SK-N-SH treated with all-trans-retinoic acid at 6 μM for 48 hours (cell line): ENCODE measurements around the gene SKA3.

Experiments
- ATAC-seq: fragments of 200-7000 bp; cut with Tn5 transposase; 3 replicates; pipeline ENCODE4 v1.9.1; 2020; ENCODE audit warnings: mild to moderate bottlenecking, moderate library complexity
- ARNTL ChIP-seq: fragments of 450-650 bp; formaldehyde crosslinking; IDR thresholded peaks from 2 replicates; pipeline ENCODE4 v1.5.0; 2020; ENCODE audit warnings: low read depth, mild to moderate bottlenecking, moderate library complexity, borderline replicate concordance
- CSDC2 ChIP-seq: fragments of 250-450 bp; sonication (Bioruptor Pico); IDR thresholded peaks from 2 replicates; pipeline ENCODE4 v1.5.0; 2020; ENCODE audit warnings: mild to moderate bottlenecking, moderate library complexity
- GLIS3 ChIP-seq: fragments of 250-450 bp; sonication (Bioruptor Pico); IDR thresholded peaks from 2 replicates; pipeline ENCODE4 v1.5.0; 2020; ENCODE audit warnings: mild to moderate bottlenecking, moderate library complexity
- OSR1 ChIP-seq: fragments of 250-450 bp; sonication (Bioruptor Pico); IDR thresholded peaks from 2 replicates; pipeline ENCODE4 v1.8.0; 2022; ENCODE audit warnings: moderate library complexity, mild to moderate bottlenecking, inconsistent platforms
- PPARA ChIP-seq: fragments of 250-450 bp; sonication (Bioruptor Pico); IDR thresholded peaks from 2 replicates; pipeline ENCODE4 v1.5.0; 2020; ENCODE audit warnings: mild to moderate bottlenecking, borderline replicate concordance
- RARB ChIP-seq: fragments of 250-450 bp; sonication (Bioruptor Pico); IDR thresholded peaks from 2 replicates; pipeline ENCODE4 v1.8.0; 2021; ENCODE audit warnings: mild to moderate bottlenecking, moderate library complexity
- TCF4 ChIP-seq: fragments of 250-450 bp; sonication (Bioruptor Pico); IDR thresholded peaks from 2 replicates; pipeline ENCODE4 v1.8.0; 2021; ENCODE audit warnings: mild to moderate bottlenecking, moderate library complexity, borderline replicate concordance
- TOX ChIP-seq: fragments of 250-450 bp; sonication (Bioruptor Pico); IDR thresholded peaks from 2 replicates; pipeline ENCODE4 v1.8.0; 2021; ENCODE audit warnings: mild to moderate bottlenecking, moderate library complexity, borderline replicate concordance
- ZC3H10 ChIP-seq: fragments of 250-450 bp; sonication (Bioruptor Pico); IDR thresholded peaks from 2 replicates; pipeline ENCODE4 v1.5.1; 2021; ENCODE audit warnings: mild to moderate bottlenecking, moderate library complexity
- ZFP3 ChIP-seq: fragments of 250-450 bp; sonication (Bioruptor Pico); IDR thresholded peaks from 2 replicates; pipeline ENCODE4 v1.5.0; 2020; ENCODE audit warnings: mild to moderate bottlenecking, moderate library complexity
- ZFP30 ChIP-seq: fragments of 450-650 bp; formaldehyde crosslinking; IDR thresholded peaks from 2 replicates; pipeline ENCODE4 v1.5.0; 2022; ENCODE audit warnings: mild to moderate bottlenecking, moderate library complexity
- ZNF565 ChIP-seq: fragments of 450-650 bp; formaldehyde crosslinking; conservative IDR thresholded peaks from 2 replicates; pipeline ENCODE4 v1.5.0; 2020; ENCODE audit warnings: low read depth, mild to moderate bottlenecking, moderate library complexity
- ZNF70 ChIP-seq: fragments of 450-650 bp; formaldehyde crosslinking; IDR thresholded peaks from 2 replicates; pipeline ENCODE4 v1.5.0; 2020; ENCODE audit warnings: mild to moderate bottlenecking, moderate library complexity
- ZNF8 ChIP-seq: fragments of 450-650 bp; formaldehyde crosslinking; IDR thresholded peaks from 2 replicates; pipeline ENCODE4 v1.5.0; 2020; ENCODE audit warnings: mild to moderate bottlenecking, moderate library complexity
- TF ChIP-seq, protein P1 (sequence below): fragments of 250-450 bp; sonication (Bioruptor Pico); IDR thresholded peaks from 2 replicates; pipeline ENCODE4 v1.5.1; 2020; ENCODE audit warnings: low read depth, mild to moderate bottlenecking, moderate library complexity
- TF ChIP-seq, protein P2 (sequence below): fragments of 250-450 bp; sonication (Bioruptor Pico); IDR thresholded peaks from 2 replicates; pipeline ENCODE4 v1.8.0; 2020; ENCODE audit warnings: mild to moderate bottlenecking, moderate library complexity, borderline replicate concordance
- TF ChIP-seq, protein P3 (sequence below): fragments of 250-450 bp; sonication (Bioruptor Pico); IDR thresholded peaks from 2 replicates; pipeline ENCODE4 v1.8.0; 2021; ENCODE audit warnings: low read depth, mild to moderate bottlenecking, moderate library complexity, borderline replicate concordance
- TF ChIP-seq, protein P4 (sequence below): fragments of 250-450 bp; sonication (Bioruptor Pico); IDR thresholded peaks from 2 replicates; pipeline ENCODE4 v1.5.0; 2020; ENCODE audit warnings: mild to moderate bottlenecking, moderate library complexity
- TF ChIP-seq, protein P5 (sequence below): fragments of 250-450 bp; sonication (Bioruptor Pico); IDR thresholded peaks from 2 replicates; pipeline ENCODE4 v1.5.1; 2021; ENCODE audit warnings: mild to moderate bottlenecking, moderate library complexity

SKA3 gene

DNA sequence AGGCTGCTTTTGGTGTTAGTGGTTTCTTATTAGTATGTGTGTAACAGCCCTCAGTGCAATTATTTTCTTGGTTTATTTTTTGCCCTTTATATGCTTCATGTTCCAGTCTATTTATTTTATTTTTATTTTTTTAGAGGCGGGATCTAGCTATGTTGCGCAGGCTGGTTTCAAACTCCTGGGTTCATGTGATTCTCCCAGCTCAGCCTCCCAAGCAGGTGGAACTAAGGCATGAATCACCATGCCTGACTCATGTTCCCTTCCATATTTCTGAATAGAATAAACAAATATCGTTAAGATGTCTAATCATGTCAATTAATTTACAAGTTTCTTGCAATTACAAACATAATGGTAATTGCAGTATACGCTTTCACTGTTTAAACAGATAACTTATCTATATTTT is 11.7 kb downstream of the SKA3 start:
- no peak for ATAC-seq
- no peak for TF ChIP-seq RARB (CRISPR knock-in tag)
- no peak for TF ChIP-seq PPARA (CRISPR knock-in tag)
- TF ChIP-seq, all 23 proteins: peak for 0

DNA sequence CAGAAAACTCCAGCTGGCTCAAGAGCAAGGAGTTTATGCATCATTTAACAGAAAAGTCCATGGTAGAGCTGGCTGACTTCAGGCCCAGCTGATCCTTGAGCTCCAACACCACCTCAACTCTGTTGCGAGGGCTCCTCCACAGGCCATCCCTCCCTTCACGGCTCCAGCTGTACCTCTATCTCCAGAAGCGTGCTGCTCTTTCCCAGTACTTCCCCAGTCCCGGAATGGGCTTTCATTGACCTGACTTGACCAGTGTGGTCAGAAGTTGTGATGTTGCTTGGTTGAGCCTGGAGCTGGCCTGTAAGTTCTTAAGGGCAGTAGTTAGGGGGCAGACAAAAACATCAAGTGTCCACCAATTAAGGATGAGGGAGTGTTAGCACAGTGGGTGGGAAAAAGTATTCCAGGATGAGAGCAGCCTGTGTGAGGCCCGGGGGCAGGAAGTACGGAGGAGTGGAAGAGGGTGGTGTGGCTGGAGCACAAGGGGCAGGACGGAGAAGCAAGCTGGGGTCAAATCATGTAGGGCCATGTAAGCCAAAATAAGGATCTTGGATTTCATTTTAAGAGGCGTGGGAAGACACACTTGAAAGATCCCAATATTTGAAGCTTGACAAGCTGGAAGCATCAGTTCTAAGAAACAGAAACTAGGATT is 24.0 kb downstream of the SKA3 start:
- TF ChIP-seq ZFP30 (CRISPR knock-in tag): no peak
- TF ChIP-seq, protein P1, sequence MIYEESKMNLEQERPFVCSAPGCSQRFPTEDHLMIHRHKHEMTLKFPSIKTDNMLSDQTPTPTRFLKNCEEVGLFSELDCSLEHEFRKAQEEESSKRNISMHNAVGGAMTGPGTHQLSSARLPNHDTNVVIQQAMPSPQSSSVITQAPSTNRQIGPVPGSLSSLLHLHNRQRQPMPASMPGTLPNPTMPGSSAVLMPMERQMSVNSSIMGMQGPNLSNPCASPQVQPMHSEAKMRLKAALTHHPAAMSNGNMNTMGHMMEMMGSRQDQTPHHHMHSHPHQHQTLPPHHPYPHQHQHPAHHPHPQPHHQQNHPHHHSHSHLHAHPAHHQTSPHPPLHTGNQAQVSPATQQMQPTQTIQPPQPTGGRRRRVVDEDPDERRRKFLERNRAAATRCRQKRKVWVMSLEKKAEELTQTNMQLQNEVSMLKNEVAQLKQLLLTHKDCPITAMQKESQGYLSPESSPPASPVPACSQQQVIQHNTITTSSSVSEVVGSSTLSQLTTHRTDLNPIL (CRISPR knock-in tag): no peak
- TF ChIP-seq, protein P2, sequence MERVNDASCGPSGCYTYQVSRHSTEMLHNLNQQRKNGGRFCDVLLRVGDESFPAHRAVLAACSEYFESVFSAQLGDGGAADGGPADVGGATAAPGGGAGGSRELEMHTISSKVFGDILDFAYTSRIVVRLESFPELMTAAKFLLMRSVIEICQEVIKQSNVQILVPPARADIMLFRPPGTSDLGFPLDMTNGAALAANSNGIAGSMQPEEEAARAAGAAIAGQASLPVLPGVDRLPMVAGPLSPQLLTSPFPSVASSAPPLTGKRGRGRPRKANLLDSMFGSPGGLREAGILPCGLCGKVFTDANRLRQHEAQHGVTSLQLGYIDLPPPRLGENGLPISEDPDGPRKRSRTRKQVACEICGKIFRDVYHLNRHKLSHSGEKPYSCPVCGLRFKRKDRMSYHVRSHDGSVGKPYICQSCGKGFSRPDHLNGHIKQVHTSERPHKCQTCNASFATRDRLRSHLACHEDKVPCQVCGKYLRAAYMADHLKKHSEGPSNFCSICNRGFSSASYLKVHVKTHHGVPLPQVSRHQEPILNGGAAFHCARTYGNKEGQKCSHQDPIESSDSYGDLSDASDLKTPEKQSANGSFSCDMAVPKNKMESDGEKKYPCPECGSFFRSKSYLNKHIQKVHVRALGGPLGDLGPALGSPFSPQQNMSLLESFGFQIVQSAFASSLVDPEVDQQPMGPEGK (CRISPR knock-in tag): no peak
- TF ChIP-seq ZNF8 (CRISPR knock-in tag): no peak
- TF ChIP-seq GLIS3 (CRISPR knock-in tag): no peak
- TF ChIP-seq, protein P3, sequence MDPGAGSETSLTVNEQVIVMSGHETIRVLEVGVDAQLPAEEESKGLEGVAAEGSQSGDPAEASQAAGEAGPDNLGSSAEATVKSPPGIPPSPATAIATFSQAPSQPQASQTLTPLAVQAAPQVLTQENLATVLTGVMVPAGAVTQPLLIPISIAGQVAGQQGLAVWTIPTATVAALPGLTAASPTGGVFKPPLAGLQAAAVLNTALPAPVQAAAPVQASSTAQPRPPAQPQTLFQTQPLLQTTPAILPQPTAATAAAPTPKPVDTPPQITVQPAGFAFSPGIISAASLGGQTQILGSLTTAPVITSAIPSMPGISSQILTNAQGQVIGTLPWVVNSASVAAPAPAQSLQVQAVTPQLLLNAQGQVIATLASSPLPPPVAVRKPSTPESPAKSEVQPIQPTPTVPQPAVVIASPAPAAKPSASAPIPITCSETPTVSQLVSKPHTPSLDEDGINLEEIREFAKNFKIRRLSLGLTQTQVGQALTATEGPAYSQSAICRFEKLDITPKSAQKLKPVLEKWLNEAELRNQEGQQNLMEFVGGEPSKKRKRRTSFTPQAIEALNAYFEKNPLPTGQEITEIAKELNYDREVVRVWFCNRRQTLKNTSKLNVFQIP (CRISPR knock-in tag): no peak
- TF ChIP-seq, protein P4, sequence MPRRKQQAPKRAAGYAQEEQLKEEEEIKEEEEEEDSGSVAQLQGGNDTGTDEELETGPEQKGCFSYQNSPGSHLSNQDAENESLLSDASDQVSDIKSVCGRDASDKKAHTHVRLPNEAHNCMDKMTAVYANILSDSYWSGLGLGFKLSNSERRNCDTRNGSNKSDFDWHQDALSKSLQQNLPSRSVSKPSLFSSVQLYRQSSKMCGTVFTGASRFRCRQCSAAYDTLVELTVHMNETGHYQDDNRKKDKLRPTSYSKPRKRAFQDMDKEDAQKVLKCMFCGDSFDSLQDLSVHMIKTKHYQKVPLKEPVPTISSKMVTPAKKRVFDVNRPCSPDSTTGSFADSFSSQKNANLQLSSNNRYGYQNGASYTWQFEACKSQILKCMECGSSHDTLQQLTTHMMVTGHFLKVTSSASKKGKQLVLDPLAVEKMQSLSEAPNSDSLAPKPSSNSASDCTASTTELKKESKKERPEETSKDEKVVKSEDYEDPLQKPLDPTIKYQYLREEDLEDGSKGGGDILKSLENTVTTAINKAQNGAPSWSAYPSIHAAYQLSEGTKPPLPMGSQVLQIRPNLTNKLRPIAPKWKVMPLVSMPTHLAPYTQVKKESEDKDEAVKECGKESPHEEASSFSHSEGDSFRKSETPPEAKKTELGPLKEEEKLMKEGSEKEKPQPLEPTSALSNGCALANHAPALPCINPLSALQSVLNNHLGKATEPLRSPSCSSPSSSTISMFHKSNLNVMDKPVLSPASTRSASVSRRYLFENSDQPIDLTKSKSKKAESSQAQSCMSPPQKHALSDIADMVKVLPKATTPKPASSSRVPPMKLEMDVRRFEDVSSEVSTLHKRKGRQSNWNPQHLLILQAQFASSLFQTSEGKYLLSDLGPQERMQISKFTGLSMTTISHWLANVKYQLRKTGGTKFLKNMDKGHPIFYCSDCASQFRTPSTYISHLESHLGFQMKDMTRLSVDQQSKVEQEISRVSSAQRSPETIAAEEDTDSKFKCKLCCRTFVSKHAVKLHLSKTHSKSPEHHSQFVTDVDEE (CRISPR knock-in tag): no peak
- TF ChIP-seq, protein P5, sequence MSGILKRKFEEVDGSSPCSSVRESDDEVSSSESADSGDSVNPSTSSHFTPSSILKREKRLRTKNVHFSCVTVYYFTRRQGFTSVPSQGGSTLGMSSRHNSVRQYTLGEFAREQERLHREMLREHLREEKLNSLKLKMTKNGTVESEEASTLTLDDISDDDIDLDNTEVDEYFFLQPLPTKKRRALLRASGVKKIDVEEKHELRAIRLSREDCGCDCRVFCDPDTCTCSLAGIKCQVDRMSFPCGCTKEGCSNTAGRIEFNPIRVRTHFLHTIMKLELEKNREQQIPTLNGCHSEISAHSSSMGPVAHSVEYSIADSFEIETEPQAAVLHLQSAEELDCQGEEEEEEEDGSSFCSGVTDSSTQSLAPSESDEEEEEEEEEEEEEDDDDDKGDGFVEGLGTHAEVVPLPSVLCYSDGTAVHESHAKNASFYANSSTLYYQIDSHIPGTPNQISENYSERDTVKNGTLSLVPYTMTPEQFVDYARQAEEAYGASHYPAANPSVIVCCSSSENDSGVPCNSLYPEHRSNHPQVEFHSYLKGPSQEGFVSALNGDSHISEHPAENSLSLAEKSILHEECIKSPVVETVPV (CRISPR knock-in tag): no peak
- no peak for TF ChIP-seq ZC3H10
- no peak for TF ChIP-seq ZFP3 (CRISPR knock-in tag)
- no peak for TF ChIP-seq ZNF565 (CRISPR knock-in tag)
- TF ChIP-seq, all 23 proteins: peak for 0
- no peak for ATAC-seq

DNA sequence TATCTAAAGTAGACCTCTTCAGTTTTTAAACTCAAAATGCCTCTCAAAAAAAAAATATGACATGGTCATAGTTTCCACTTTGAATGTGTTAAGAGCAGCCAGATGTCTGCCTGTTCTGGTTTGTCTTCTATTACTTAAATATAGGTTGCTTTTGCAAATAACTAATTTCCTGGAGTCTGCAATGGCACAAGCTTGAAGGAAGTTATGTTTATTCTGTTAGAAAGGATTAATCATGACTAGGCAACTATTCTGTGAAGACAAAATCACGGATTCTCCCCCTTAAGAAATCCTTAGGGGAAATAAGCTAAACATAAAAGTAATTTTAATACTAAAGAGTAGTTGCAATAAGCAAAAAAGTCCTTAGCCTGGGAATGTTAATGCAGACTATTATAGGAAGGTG is 26.3 kb downstream of the SKA3 start:
- ATAC-seq: no peak
- no peak for TF ChIP-seq TOX (CRISPR knock-in tag)
- TF ChIP-seq TCF4 (CRISPR knock-in tag): no peak
- TF ChIP-seq, protein P2 (CRISPR knock-in tag): no peak
- TF ChIP-seq ZFP3 (CRISPR knock-in tag): no peak
- no peak for TF ChIP-seq ZNF70 (CRISPR knock-in tag)
- no peak for TF ChIP-seq OSR1 (CRISPR knock-in tag)
- TF ChIP-seq RARB (CRISPR knock-in tag): no peak
- TF ChIP-seq, protein P4 (CRISPR knock-in tag): no peak
- no peak for TF ChIP-seq ARNTL (CRISPR knock-in tag)
- no peak for TF ChIP-seq ZNF565 (CRISPR knock-in tag)
- TF ChIP-seq, protein P5 (CRISPR knock-in tag): no peak
- TF ChIP-seq CSDC2 (CRISPR knock-in tag): no peak
- TF ChIP-seq, protein P1 (CRISPR knock-in tag): no peak
